GM12878 (cell line): Measurements from ENCODE around the gene LDB2. TPM values are rescaled to one million over a fixed set of nuclear protein-coding genes. Genes with fewer than 3 reads are reported as not detected.

Source experiments
- ATAC-seq: fragments of 200-7000 bp; cut with Tn5 transposase; 3 replicates; pipeline ENCODE4 v1.9.1; 2020; ENCODE audit warnings: mild to moderate bottlenecking, moderate library complexity
- BruUV-seq: library from RNA; stranded (reverse); fragments of 400-500 nt; replicated peaks from 2 replicates; lab custom pipeline; 2021; lab: Mats Ljungman, UMichigan
- CTCF ChIA-PET: fragments of 300-600 bp; sonication (Branson Sonifier 250); formaldehyde crosslinking; extraction: SDS; loops from one replicate; lab custom pipeline; 2021; ENCODE audit warnings: inconsistent platforms; lab: Yijun Ruan, JAX
- POLR2A ChIA-PET: fragments of 350-600 bp; formaldehyde crosslinking; extraction: SDS; loops from one replicate; lab custom pipeline; 2021; ENCODE audit warnings: inconsistent platforms; lab: Charles Lee
- RAD21 ChIA-PET: fragments of 300-600 bp; sonication (Branson Sonifier 250); formaldehyde crosslinking; loops from one replicate; lab custom pipeline; 2023; ENCODE audit warnings: antibody characterized with exemption; ENCODE audit not compliant: unreplicated experiment; lab: Charles Lee
- SMC1A ChIA-PET: fragments of 300-600 bp; sonication (Branson Sonifier 250); formaldehyde crosslinking; loops from one replicate; lab custom pipeline; 2023; ENCODE audit not compliant: unreplicated experiment, uncharacterized antibody; lab: Charles Lee
- DNase-seq: peaks from one replicate; pipeline ENCODE4 v3.0.0-alpha.2; 2011; ENCODE audit warnings: low read depth, low spot score
- FAIRE-seq: peaks from 3 replicates; lab custom pipeline; 2011; peaks lifted over from hg19 to GRCh38; lab: Jason Lieb, UNC
- H2AFZ ChIP-seq: 2 replicates; pipeline ENCODE4 v1.6.0; 2011; ENCODE audit warnings: low read depth, low read length, control low read depth; ENCODE audit not compliant: control insufficient read depth
- H3K27ac ChIP-seq: 2 replicates; pipeline ENCODE4 v1.5.1; 2011; ENCODE audit warnings: control low read depth; ENCODE audit not compliant: control insufficient read depth, insufficient read depth
- H3K27me3 ChIP-seq, 2 experiments: replicated peaks in 1 of 2; 2 replicates each; pipeline versions ENCODE4 v1.6.0 to v1.6.1; 2011; ENCODE audit warnings: low read length in 1 of 2; ENCODE audit not compliant: control insufficient read depth in 2 of 2, insufficient read depth in 2 of 2
- H3K36me3 ChIP-seq, 2 experiments: 2 replicates each; pipeline ENCODE4 v1.5.1; 2011; ENCODE audit warnings: low read length in 1 of 2; ENCODE audit not compliant: control insufficient read depth in 2 of 2, insufficient read depth in 2 of 2
- H3K4me1 ChIP-seq: 2 replicates; pipeline ENCODE4 v1.6.1; 2011; ENCODE audit warnings: mild to moderate bottlenecking, low read length, moderate library complexity, mixed read lengths; ENCODE audit not compliant: control insufficient read depth, insufficient read depth
- H3K4me2 ChIP-seq: 2 replicates; pipeline ENCODE4 v1.6.0; 2011; ENCODE audit warnings: control low read depth; ENCODE audit not compliant: control insufficient read depth, insufficient read depth
- H3K4me3 ChIP-seq: fragments of 200-600 bp; sonication (generic); 2 replicates; pipeline ENCODE4 v1.5.1; 2016
- H3K79me2 ChIP-seq: 2 replicates; pipeline ENCODE4 v1.6.0; 2011; ENCODE audit warnings: low read length; ENCODE audit not compliant: control insufficient read depth, insufficient read depth
- H3K9ac ChIP-seq: 2 replicates; pipeline ENCODE4 v1.8.0; 2011; ENCODE audit warnings: low read length, control low read depth, mixed read lengths; ENCODE audit not compliant: control insufficient read depth, insufficient read depth
- H3K9me3 ChIP-seq: replicated peaks from 3 replicates; pipeline ENCODE4 v1.5.1; 2011; ENCODE audit warnings: mild to moderate bottlenecking, low read length; ENCODE audit not compliant: control insufficient read depth, insufficient read depth
- H4K20me1 ChIP-seq: 2 replicates; pipeline ENCODE4 v1.6.0; 2011; ENCODE audit not compliant: control insufficient read depth, insufficient read depth
- ASH2L ChIP-seq: fragments of 300-600, 200-600 bp; sonication (generic); IDR thresholded peaks from 2 replicates; pipeline ENCODE4 v1.6.1; 2017; ENCODE audit warnings: low read depth, mild to moderate bottlenecking, borderline replicate concordance
- CEBPB ChIP-seq, 2 experiments: fragments of 150-350 bp in 1 of 2; IDR thresholded peaks; 2 replicates each; pipeline ENCODE4 v1.6.1; 2012 to 2014; ENCODE audit warnings: low read depth in 2 of 2, low read length in 2 of 2, borderline replicate concordance in 1 of 2, inconsistent platforms in 1 of 2
- FOXM1 ChIP-seq: IDR thresholded peaks from 2 replicates; pipeline ENCODE4 v1.6.1; 2012; ENCODE audit warnings: low read depth, mild to moderate bottlenecking, inconsistent platforms, low read length, moderate library complexity
- GATAD2B ChIP-seq: fragments of 450-650 bp; conservative IDR thresholded peaks from 2 replicates; pipeline ENCODE4 v1.6.1; 2017; ENCODE audit warnings: low read depth, mild to moderate bottlenecking, moderate library complexity
- IKZF1 ChIP-seq: fragments of 450-650 bp; conservative IDR thresholded peaks from 2 replicates; pipeline ENCODE4 v1.6.1; 2017; ENCODE audit warnings: antibody characterized with exemption, mild to moderate bottlenecking
- IKZF2 ChIP-seq, 2 experiments: fragments of 450-650 bp; IDR thresholded peaks; 2 replicates each; pipeline ENCODE4 v1.6.1; 2017; ENCODE audit warnings: mild to moderate bottlenecking in 2 of 2, moderate library complexity in 2 of 2
- KLF5 ChIP-seq: fragments of 450-650 bp; IDR thresholded peaks from 2 replicates; pipeline ENCODE4 v1.6.1; 2014; ENCODE audit warnings: mild to moderate bottlenecking; ENCODE audit not compliant: partially characterized antibody
- MTA3 ChIP-seq: IDR thresholded peaks from 2 replicates; pipeline ENCODE4 v1.6.1; 2012; ENCODE audit warnings: low read length, inconsistent platforms, borderline replicate concordance
- PML ChIP-seq: IDR thresholded peaks from 2 replicates; pipeline ENCODE4 v1.6.1; 2012; ENCODE audit warnings: low read length, inconsistent platforms
- POLR2AphosphoS2 ChIP-seq: IDR thresholded peaks from 2 replicates; pipeline ENCODE4 v1.6.1; 2011; ENCODE audit warnings: low read depth, mild to moderate bottlenecking, low read length, improper control_type of control experiment, moderate library complexity
- SMAD5 ChIP-seq: IDR thresholded peaks from 2 replicates; pipeline ENCODE4 v1.6.1; 2016; ENCODE audit warnings: antibody characterized with exemption, low read depth
- SREBF2 ChIP-seq: IDR thresholded peaks from 2 replicates; pipeline ENCODE4 v1.6.1; 2012; ENCODE audit warnings: mild to moderate bottlenecking, low read length
- SRF ChIP-seq, 2 experiments: IDR thresholded peaks; 2 replicates each; pipeline ENCODE4 v1.6.1; 2011; ENCODE audit warnings: low read depth in 2 of 2, low read length in 2 of 2, mild to moderate bottlenecking in 1 of 2, moderate library complexity in 1 of 2
- TCF12 ChIP-seq: IDR thresholded peaks from 2 replicates; pipeline ENCODE4 v1.6.1; 2011; ENCODE audit warnings: low read depth, mild to moderate bottlenecking, low read length
- ZZZ3 ChIP-seq: IDR thresholded peaks from 2 replicates; pipeline ENCODE4 v1.6.1; 2011; ENCODE audit warnings: low read depth; ENCODE audit not compliant: control insufficient read depth, insufficient read length
- WGBS: methylation state at CpG from one replicate; pipeline ENCODE4 v1.1.6; 2016; ENCODE audit warnings: low lambda C conversion rate; ENCODE audit not compliant: insufficient replicate concordance, insufficient coverage; ENCODE audit errors: missing lambda C conversion rate; 5-methylcytosine and 5-hydroxymethylcytosine counted together
- in situ Hi-C: fragments of 300-500 bp; cut with MboI; formaldehyde crosslinking; loops from 9 replicates; pipeline ENCODE4 v1.14.3; 2018; ENCODE audit warnings: mixed read lengths
- intact Hi-C: fragments of 100-400 bp; cut with micrococcal nuclease; formaldehyde crosslinking; loops from one replicate; pipeline ENCODE4 v1.14.2; 2022; ENCODE audit not compliant: unreplicated experiment
- polyA plus RNA-seq, 11 experiments: library from polyadenylated mRNA; depleted of rRNA in 4 of 11; unstranded in 6 of 11; stranded (reverse) in 5 of 11; fragments of >200 nt; fragmentation: Nextera tagmentation in 4 of 11; fragmentation: Illumina TruSeq in 1 of 11; extraction: Ambion mirVana in 4 of 11; extraction: Trizol in 1 of 11; gene quantifications; 1 replicate in 1 of 11; 2 replicates in 10 of 11; pipeline versions ENCODE4 v1.2.1 to v1.2.3, GENCODE V29; 2011 to 2016; ENCODE audit warnings: inconsistent platforms in 2 of 11, missing spikeins in 2 of 11, low read depth in 1 of 11
- total RNA-seq, 4 experiments: library from RNA; depleted of rRNA in 3 of 4; stranded (reverse); fragments of >200 nt in 3 of 4; fragmentation: Illumina TruSeq in 1 of 4; extraction: Trizol in 1 of 4; gene quantifications; 2 replicates each; pipeline versions ENCODE4 v1.2.1 to v1.2.3, GENCODE V29; 2013 to 2021
- TF ChIP-seq, protein P1 (sequence below): fragments of 450-650 bp; formaldehyde crosslinking; IDR thresholded peaks from 2 replicates; pipeline ENCODE4 v1.4.0; 2020; ENCODE audit warnings: mild to moderate bottlenecking, moderate library complexity

The LDB2 gene
- total and polyA plus RNA-seq, 10 of the 15 experiments (the other 5 are each of a cell fraction or from before 2014, with no cell fraction given): 0.15 TPM; not detected in 9

DNA sequence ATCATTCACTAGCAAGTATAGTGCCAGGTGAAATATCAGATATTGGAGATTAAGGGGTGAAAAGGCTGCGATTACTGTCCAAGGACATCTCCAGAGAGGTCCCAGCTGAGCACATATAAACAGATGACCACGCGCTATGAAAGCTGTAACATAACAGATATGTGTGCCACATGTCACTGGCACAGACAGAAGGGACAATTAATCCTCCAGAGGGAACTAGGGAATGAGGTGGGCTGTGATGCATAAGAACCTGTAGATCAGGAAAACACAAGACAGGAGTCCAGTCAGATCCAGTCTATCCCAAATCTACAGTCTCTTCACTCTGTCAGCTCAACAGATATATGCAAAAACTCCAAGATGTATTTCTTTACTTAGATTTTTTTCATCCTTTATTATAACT, 157.2 kb downstream of the LDB2 start:
- no peak for DNase-seq
- CTCF ChIA-PET: no interaction called here
- intact Hi-C loops (no loop called here), in situ Hi-C loops (no loop called here)
- no peaks in the 10 kb centered on the region for H3K36me3 ChIP-seq
- no peak for TF ChIP-seq ASH2L
- H3K79me2 ChIP-seq: no peaks in the 10 kb centered on the region
- SMC1A ChIA-PET: interaction anchor here (1.0 kb wide), 1 partner anchor 9 kb away, joined by 4 read pairs; no protein-coding TSS in a partner anchor
- no peak overlapping the region for H2AFZ ChIP-seq
- no peaks in the 10 kb centered on the region for H3K27me3 ChIP-seq
- 33% methylated on average over 3 of the region's 3 CpGs for WGBS
- no TSS peak for BruUV-seq
- no peak overlapping the region for H3K9ac ChIP-seq
- RAD21 ChIA-PET: no interaction called here
- H4K20me1 ChIP-seq: no peaks in the 10 kb centered on the region
- no peaks in the 10 kb centered on the region for H3K4me1 ChIP-seq
- no peak overlapping the region for H3K27ac ChIP-seq
- no peak overlapping the region for H3K4me2 ChIP-seq
- H3K9me3 ChIP-seq: no peaks in the 10 kb centered on the region
- no peak for FAIRE-seq
- H3K4me3 ChIP-seq: no peak overlapping the region
- ATAC-seq: no peak
- POLR2A ChIA-PET: interaction anchor here (0.6 kb wide), 1 partner anchor 1334 kb away, joined by 4 read pairs; no protein-coding TSS in a partner anchor

DNA sequence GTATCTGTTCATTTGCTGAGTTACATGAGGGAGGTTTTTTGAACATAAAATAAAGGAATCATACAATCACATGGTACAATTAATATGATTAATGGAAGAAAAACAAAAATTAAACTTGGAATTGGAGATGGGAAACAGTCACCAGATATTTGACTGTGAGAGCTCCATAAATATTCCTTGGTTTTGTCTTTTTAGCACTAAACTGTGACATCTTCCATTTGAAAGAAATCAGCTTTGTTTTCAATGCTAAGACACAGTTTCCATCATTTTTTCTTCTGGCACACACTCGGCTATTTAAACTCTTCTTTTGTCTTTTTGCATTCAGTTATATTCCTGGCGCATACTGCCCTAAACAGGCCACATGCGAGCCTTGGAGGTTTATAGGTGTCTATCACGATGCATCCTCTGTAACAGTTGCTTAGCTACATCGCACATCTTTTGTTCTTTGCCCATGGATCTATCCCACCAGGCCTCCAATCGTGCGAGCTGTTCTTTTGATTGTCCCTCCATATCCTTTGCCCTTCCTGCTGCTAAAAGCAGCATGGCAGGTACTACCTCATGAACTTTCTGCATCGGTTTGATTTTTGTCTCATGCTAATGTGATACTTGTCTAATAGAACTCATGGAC, 158.3 kb downstream of the LDB2 start:
- FAIRE-seq: no peak
- ChIA-PET RAD21 (no interaction called here), POLR2A (no interaction called here), SMC1A (no interaction called here), CTCF (no interaction called here)
- Histone ChIP-seq H3K27ac (no peak overlapping the region), H3K4me2 (no peak overlapping the region), H3K27me3 (no peaks in the 10 kb centered on the region), H3K4me3 (no peak overlapping the region), H3K79me2 (no peaks in the 10 kb centered on the region), H4K20me1 (no peaks in the 10 kb centered on the region), H3K36me3 (no peaks in the 10 kb centered on the region), H3K4me1 (no peaks in the 10 kb centered on the region), H2AFZ (no peak overlapping the region), H3K9ac (no peak overlapping the region), H3K9me3 (no peaks in the 10 kb centered on the region)
- in situ Hi-C loops (no loop called here), intact Hi-C loops (no loop called here)
- BruUV-seq: no TSS peak
- ATAC-seq: no peak
- WGBS: 27% methylated on average over 8 of the region's 8 CpGs
- no peak for DNase-seq
- no peak for TF ChIP-seq CEBPB (IDR thresholded peaks at IDR 0.05; ENCODE audit: borderline replicate concordance in 1 of 2, low read depth in 2 of 2, low read length in 2 of 2)
- no peak for TF ChIP-seq FOXM1
- TF ChIP-seq SMAD5: no peak
- TF ChIP-seq, protein P1, sequence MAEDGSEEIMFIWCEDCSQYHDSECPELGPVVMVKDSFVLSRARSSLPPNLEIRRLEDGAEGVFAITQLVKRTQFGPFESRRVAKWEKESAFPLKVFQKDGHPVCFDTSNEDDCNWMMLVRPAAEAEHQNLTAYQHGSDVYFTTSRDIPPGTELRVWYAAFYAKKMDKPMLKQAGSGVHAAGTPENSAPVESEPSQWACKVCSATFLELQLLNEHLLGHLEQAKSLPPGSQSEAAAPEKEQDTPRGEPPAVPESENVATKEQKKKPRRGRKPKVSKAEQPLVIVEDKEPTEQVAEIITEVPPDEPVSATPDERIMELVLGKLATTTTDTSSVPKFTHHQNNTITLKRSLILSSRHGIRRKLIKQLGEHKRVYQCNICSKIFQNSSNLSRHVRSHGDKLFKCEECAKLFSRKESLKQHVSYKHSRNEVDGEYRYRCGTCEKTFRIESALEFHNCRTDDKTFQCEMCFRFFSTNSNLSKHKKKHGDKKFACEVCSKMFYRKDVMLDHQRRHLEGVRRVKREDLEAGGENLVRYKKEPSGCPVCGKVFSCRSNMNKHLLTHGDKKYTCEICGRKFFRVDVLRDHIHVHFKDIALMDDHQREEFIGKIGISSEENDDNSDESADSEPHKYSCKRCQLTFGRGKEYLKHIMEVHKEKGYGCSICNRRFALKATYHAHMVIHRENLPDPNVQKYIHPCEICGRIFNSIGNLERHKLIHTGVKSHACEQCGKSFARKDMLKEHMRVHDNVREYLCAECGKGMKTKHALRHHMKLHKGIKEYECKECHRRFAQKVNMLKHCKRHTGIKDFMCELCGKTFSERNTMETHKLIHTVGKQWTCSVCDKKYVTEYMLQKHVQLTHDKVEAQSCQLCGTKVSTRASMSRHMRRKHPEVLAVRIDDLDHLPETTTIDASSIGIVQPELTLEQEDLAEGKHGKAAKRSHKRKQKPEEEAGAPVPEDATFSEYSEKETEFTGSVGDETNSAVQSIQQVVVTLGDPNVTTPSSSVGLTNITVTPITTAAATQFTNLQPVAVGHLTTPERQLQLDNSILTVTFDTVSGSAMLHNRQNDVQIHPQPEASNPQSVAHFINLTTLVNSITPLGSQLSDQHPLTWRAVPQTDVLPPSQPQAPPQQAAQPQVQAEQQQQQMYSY (CRISPR knock-in tag): no peak
- no peak for TF ChIP-seq SREBF2
- no peak for TF ChIP-seq IKZF1
- TF ChIP-seq MTA3: no peak
- no peak for TF ChIP-seq ZZZ3
- no peak for TF ChIP-seq PML
- no peak for TF ChIP-seq SRF (IDR thresholded peaks at IDR 0.05; ENCODE audit: low read depth in 2 of 2, low read length in 2 of 2)
- TF ChIP-seq POLR2AphosphoS2: no peak
- TF ChIP-seq IKZF2 (IDR thresholded peaks at IDR 0.05): no peak
- TF ChIP-seq GATAD2B: no peak
- TF ChIP-seq TCF12: no peak
- no peak for TF ChIP-seq KLF5
